ENCODE results near the gene ZNF143.

- TF ChIP-seq CTCF (IDR thresholded peaks at IDR 0.05) (no peak), POLR2A (IDR thresholded peaks at IDR 0.05) (no peak)
These were observed 48.2 kb downstream of the ZNF143 start for GRCh38 chr11:9509041-9509440.
